ENCODE data around the gene HIP1R.
"Not testable (repeated sequence)": the region's sequence is repeated elsewhere in the genome, so short reads cannot be mapped to it uniquely, and the experiment has no call there.

The HIP1R gene

GRCh38 chr12:122894193-122895121 is 59.2 kb downstream of the HIP1R start:
- DNase-seq, result no peak

DNA sequence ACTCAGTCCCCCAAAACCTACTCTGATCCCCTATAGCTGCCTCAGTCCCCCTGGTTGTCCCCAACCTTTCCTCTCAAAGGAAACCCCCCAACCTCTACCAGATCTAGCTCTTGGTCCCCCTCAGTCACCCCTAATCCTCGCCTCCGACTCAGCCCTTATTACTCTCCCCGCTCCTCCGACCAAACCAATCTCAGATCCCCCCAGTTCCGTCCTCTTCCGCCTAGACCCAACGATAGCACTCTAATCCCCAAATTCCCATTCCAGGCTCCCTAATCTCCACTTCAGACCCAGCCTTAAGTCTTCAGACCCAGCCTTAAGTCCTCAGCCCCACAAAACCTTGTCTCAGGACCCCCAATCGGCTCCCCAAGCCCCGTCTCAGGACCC is 60.1 kb downstream of the HIP1R start:
- DNase-seq, result no peak

- DNase-seq, result peak; percentile 62
Measured at GRCh38 chr12:122895704-122896636, 60.7 kb downstream of the HIP1R start, which contains the start of gene VPS37B. Gene VPS37B, minus strand, starts transcription at chr12:122896124. Its CDS starts 62 bp downstream, at chr12:122896062.

- no peak for DNase-seq
Measured at GRCh38 chr12:122896662-122897061, 61.4 kb downstream of the HIP1R start.

GRCh38 chr12:122899887-122900286 is 64.6 kb downstream of the HIP1R start:
- no peak for DNase-seq

DNA sequence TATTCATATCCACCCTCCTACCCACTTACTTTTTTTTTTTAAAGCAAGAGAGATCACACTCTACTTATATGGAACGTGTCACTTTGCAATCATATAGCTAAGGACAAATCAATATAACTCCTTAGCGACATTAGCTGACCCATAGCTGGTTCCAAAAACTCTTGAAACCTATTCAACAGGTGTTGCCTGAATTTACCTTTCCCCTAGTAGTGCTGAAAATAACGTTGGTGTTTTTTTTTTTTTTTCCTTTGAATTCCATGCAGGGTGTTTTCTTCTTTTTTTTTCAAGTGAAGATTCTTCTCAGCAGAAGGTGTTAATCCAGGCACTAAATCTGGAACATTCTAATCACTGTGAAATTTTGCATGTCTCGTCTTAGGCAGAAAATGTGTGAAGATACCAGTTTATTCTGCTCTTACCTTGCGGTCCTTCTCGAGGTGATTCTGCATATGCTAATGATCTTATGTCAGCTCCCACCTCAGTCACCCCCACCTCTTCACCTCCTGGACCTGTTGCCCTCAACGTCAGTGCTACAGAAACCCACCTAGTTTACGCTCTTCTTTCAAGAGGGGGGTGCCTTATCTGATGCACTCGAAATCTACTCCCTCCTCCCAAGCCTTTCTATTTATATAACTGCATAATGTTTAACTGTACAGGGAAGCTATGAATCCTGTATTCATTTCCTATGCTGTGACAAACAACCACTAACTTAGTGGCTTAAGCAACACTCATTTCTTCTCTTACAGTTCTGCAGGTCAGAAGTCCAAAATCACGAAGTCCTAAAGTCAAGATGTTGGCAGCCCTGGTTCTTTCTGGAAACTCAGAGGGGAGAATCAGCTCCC is 67.8 kb downstream of the HIP1R start:
- no peak for DNase-seq

DNA sequence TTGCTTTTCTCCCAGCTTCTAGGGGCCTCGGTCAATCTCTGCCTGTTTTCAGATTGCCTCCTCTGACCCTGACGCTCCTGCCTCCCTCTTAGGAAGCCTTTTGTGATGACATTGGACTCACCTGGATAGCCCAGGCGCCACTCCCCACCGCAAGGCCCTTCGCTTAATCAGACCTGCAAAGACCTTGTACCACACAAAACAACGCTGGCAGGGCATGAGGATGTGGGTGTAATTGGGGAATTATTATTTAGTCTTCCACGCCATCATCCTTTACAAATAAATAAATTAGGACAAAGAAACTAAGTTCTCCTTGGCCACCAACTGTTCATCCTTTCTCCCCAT is 68.4 kb downstream of the HIP1R start:
- no peak for DNase-seq

DNA sequence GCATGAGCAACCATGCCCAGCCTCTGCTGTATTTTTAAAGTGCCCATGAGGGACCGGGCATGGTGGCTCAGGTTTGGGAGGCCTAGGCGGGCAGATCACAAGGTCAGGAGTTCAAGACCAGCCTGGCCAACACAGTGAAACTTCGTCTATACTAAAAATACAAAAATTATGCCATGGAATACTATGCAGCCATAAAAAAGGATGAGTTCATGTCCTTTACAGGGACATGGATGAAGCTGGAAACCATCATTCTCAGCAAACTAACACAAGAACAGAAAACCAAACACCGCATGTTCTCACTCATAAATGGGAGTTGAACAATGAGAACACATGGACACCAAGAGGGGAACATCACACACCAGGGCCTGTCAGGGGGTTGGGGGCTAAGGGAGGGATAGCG is 70.0 kb downstream of the HIP1R start:
- DNase-seq, result not testable (repeated sequence)

DNA sequence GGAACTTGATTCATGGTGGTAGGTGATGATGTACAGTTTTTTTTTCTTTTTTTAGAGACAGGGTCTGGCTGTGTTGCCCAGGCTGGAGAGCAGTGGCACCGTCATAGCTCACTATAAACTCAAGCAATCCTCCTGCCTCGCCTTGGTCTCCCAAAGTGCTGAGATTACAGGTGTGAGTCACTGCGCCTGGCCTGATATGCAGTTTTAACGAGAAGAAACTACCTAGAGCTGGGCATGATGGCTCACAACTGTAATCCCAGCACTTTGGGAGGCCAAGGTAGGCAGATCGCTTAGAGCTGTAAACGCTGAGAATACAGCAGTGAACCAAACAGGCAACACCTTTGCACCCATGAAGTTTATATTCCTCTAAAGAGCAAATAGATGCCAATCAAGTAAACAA is 73.7 kb downstream of the HIP1R start:
- DNase-seq, result no peak

DNA sequence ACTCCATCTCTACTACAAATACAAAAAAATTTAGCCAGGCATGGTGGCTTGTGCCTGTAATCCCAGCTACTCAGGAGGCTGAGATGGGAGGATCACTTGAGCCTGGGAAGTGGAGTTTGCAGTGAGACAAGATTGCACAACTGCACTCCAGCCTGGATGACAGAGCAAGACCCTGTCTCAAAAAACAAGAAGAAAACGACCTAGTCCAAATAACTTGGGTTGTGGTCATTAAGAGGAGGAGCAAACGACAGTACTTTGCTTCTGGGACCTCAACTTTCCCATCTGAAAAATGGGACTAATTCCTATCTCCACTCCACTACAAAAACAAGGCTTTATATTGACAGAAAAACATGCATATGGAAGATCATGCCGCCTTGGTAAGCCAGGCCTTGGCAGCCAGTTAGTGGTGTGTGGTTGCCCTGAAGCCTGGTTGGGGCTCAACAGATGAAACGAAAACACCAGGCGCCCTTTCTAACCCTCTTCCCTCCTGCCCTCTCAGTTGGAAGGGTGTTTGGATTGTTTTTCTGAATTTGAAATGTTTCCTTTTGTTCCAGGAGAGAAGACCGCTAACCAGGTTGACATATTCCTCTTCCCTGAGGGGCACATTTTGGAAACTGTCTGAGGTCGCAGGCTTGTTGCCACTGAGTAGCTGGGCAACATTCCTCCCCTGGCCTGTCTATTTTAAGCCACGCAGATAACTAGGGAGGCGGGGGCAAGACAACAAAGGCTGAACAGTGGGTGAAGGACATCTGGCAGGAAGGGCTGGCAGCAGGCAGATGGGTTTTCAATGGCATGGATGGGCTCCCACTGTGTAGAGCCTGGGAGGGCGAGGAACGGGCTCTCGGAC is 74.4 kb downstream of the HIP1R start:
- no peak for DNase-seq

All from MV-4-11 (cell line).